Activated B cell treated with CpG ODN at 0.5 μM for 24 hours (primary cell): ENCODE results near the gene PGD. TPM values are rescaled to one million over a fixed set of nuclear protein-coding genes. Genes with fewer than 3 reads are reported as not detected.

Experiments
- ATAC-seq: fragments of 200-7000 bp; cut with Tn5 transposase; one replicate; pipeline ENCODE4 v1.10.0; 2021; ENCODE audit warnings: low read depth, mild to moderate bottlenecking, moderate library complexity
- CTCF ChIA-PET: fragments of 350-600 bp; sonication (Branson Sonifier 250); formaldehyde crosslinking; loops from one replicate; lab custom pipeline; 2021; ENCODE audit warnings: antibody characterized with exemption; lab: Charles Lee
- POLR2A ChIA-PET: fragments of 350-600 bp; sonication (Branson Sonifier 250); formaldehyde crosslinking; loops from one replicate; lab custom pipeline; 2021; ENCODE audit warnings: antibody characterized with exemption; lab: Charles Lee
- DNase-seq: peaks from one replicate; pipeline ENCODE4 v3.0.0; 2022
- H3K27ac Mint-ChIP-seq: one replicate; pipeline ENCODE4 v1.8.0; 2020; ENCODE audit warnings: mixed read lengths
- H3K27me3 Mint-ChIP-seq: one replicate; pipeline ENCODE4 v1.8.0; 2021; ENCODE audit warnings: mixed read lengths
- H3K36me3 Mint-ChIP-seq: one replicate; pipeline ENCODE4 v1.8.0; 2021; ENCODE audit warnings: low read depth, mixed read lengths
- H3K4me1 Mint-ChIP-seq: one replicate; pipeline ENCODE4 v1.8.0; 2021; ENCODE audit warnings: mixed read lengths
- H3K4me3 Mint-ChIP-seq: one replicate; pipeline ENCODE4 v1.8.0; 2020; ENCODE audit warnings: mild to moderate bottlenecking, mixed read lengths
- H3K9me3 Mint-ChIP-seq: one replicate; pipeline ENCODE4 v1.8.0; 2020; ENCODE audit warnings: mixed read lengths
- CTCF ChIP-seq: fragments of 200-600 bp; IDR thresholded peaks from one replicate; pipeline ENCODE4 v1.8.0; 2022; ENCODE audit warnings: antibody characterized with exemption, mild to moderate bottlenecking
- intact Hi-C: fragments of 100-400 bp; cut with micrococcal nuclease; formaldehyde crosslinking; loops from one replicate; pipeline ENCODE4 v1.15.1; 2024
- total RNA-seq: library from RNA; stranded (reverse); gene quantifications from 2 replicates; pipeline ENCODE4 v1.2.3, GENCODE V29; 2022

PGD gene
- total RNA-seq, 1 donor from 2014 or later = 108 TPM

DNA sequence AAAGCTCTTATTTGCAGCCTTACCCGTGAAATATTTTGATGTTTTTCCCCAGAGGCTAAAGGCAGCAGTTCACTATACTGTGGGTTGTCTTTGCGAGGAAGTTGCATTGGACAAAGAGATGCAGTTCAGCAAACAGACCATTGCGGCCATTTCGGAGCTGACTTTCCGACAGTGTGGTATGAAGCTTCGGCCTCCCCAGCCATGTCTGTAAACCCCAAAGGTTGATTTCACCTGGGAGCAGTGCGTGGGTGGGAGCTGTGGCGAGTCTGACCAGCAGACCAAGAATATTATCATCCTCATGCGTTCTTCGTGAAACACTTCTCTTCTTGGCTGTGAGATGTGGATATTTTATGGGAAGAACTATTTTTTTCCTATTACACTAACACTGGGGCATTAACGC lies 34.9 kb downstream of the PGD start:
- peaks cover 1% of the 10 kb centered on the region for H3K36me3 Mint-ChIP-seq
- no peak overlapping the region for H3K4me3 Mint-ChIP-seq
- intact Hi-C loops = loop anchor here (5.0 kb wide), 1 partner anchor 434 kb away; no protein-coding TSS in a partner anchor
- H3K9me3 Mint-ChIP-seq = no peaks in the 10 kb centered on the region
- H3K27ac Mint-ChIP-seq = no peak overlapping the region
- no peaks in the 10 kb centered on the region for H3K27me3 Mint-ChIP-seq
- no peak for ATAC-seq
- CTCF ChIA-PET = interaction anchor here (0.7 to 0.9 kb wide), 2 partner anchors 56 to 589 kb away, joined by 3 read pairs; no protein-coding TSS in a partner anchor
- peaks cover 26% of the 10 kb centered on the region for H3K4me1 Mint-ChIP-seq
- TF ChIP-seq CTCF = no peak
- POLR2A ChIA-PET = no interaction called here
- no peak for DNase-seq

DNA sequence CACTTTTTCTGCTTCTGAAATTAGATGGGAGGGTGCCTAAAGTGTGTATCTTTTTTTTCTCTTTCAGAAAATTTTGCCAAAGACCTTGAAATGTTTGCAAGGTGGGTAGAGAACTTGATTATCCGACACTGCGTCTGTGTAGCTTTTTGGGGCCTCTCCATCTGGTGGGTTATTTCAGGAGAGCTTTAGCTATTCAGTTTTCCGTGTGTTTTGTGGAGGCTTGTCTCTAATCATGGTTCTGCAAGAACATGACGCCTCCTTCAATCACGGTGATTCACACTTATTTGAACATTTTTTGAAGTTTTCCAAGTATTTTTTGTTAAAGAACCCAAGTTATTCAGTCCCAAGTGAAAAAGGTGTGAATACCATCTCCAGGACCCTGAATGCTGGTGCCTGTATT lies 35.7 kb downstream of the PGD start:
- CTCF ChIA-PET = no interaction called here
- intact Hi-C loops = loop anchor here (5.0 kb wide), 1 partner anchor 433 kb away; no protein-coding TSS in a partner anchor
- H3K4me3 Mint-ChIP-seq = no peak overlapping the region
- DNase-seq (no peak), ATAC-seq (no peak)
- no peak overlapping the region for H3K27ac Mint-ChIP-seq
- no peaks in the 10 kb centered on the region for H3K9me3 Mint-ChIP-seq
- peaks cover 1% of the 10 kb centered on the region for H3K36me3 Mint-ChIP-seq
- POLR2A ChIA-PET = no interaction called here
- TF ChIP-seq CTCF = no peak
- H3K27me3 Mint-ChIP-seq = no peaks in the 10 kb centered on the region
- H3K4me1 Mint-ChIP-seq = peaks cover 24% of the 10 kb centered on the region

GRCh38 chr1:10437052-10437451 lies 38.2 kb downstream of the PGD start:
- ChIA-PET POLR2A (no interaction called here), CTCF (no interaction called here)
- Mint-ChIP-seq H3K27me3 (no peaks in the 10 kb centered on the region), H3K36me3 (peaks cover 7% of the 10 kb centered on the region), H3K27ac (no peak overlapping the region), H3K4me3 (no peak overlapping the region), H3K4me1 (peaks cover 9% of the 10 kb centered on the region), H3K9me3 (no peaks in the 10 kb centered on the region)
- DNase-seq = no peak
- ATAC-seq = no peak
- no peak for TF ChIP-seq CTCF
- intact Hi-C loops = no loop called here

GRCh38 chr1:10438677-10439163 lies 39.9 kb downstream of the PGD start:
- DNase-seq (no peak), ATAC-seq (no peak)
- Mint-ChIP-seq H3K27me3 (no peaks in the 10 kb centered on the region), H3K4me3 (no peak overlapping the region), H3K4me1 (peaks cover 4% of the 10 kb centered on the region), H3K9me3 (no peaks in the 10 kb centered on the region), H3K36me3 (peaks cover 7% of the 10 kb centered on the region), H3K27ac (no peak overlapping the region)
- intact Hi-C loops = no loop called here
- ChIA-PET CTCF (no interaction called here), POLR2A (interaction anchor here (0.6 kb wide), 1 partner anchor 46 kb away, joined by 7 read pairs; no protein-coding TSS in a partner anchor)
- no peak for TF ChIP-seq CTCF

DNA sequence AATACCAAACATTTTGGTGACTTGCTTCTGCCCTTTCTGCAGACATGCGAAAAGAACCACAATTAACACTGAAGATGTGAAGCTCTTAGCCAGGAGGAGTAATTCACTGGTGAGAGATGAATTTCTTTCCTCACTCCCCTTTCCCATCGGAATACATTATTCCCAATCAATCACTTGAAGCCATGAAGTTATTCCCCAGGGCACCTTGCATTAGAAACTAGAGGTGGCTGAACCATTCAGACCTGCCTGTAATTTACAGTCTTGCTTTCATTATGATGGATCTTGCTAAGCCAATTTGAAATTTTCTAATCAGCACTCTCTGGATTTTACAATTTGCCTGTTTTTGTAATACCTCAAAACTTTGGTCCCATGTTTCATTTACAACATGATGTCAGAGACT lies 41.4 kb downstream of the PGD start:
- ATAC-seq (no peak), DNase-seq (no peak)
- H3K36me3 Mint-ChIP-seq = peaks cover 11% of the 10 kb centered on the region
- TF ChIP-seq CTCF = no peak
- H3K4me3 Mint-ChIP-seq = no peak overlapping the region
- CTCF ChIA-PET = no interaction called here
- no peak overlapping the region for H3K27ac Mint-ChIP-seq
- POLR2A ChIA-PET = no interaction called here
- H3K4me1 Mint-ChIP-seq = no peaks in the 10 kb centered on the region
- intact Hi-C loops = no loop called here
- H3K9me3 Mint-ChIP-seq = no peaks in the 10 kb centered on the region
- H3K27me3 Mint-ChIP-seq = no peaks in the 10 kb centered on the region
